ENCODE results near the gene SNX24.
"Not testable (repeated sequence)": the region's sequence is repeated elsewhere in the genome, so short reads cannot be mapped to it uniquely, and the experiment has no call there.

SNX24 gene, protein sequence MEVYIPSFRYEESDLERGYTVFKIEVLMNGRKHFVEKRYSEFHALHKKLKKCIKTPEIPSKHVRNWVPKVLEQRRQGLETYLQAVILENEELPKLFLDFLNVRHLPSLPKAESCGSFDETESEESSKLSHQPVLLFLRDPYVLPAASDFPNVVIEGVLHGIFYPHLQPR

DNA sequence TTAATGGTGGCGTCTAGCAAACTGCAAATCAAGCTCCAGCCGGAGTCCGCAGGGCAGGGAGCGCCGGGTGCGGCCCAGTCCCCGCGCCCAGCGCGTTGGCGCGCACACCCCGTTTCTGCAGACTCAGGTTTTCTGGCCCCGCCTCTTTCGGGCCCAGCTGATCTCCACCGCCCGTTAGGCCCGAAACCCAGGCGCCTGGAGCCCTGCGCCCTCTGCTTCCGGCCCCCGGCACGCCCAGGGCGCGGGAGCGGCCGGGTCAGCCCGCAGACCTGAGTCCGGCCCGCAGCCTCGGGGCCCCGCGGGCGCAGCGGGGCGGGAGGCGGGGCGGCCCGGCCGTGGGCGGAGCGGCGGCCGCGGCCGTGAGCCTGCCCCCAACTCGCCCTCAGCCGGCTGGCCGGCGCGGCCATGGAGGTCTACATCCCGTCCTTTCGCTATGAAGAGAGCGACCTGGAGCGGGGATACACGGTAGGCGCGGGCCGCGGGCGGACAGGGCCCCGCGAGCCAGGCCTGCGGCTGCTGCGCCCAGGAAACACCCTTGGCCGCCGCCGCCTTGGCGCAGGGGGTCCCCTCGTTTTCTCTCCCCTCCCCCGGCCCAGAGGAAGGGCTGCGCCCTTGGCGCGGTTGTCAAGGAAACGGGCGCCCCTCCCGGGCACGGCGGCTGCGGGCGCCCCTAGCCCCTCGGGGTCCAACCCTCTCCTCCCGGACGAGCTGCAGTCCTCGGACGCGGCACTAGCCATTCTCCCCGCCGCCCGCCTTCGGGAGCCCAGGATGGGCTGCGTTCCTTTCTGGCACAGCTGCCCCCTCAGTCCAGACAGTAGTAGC, at the start of gene SNX24:
Gene SNX24 (plus strand): TSS at position 385 of the 822 bp plus-strand sequence. CDS start 21 bp downstream, at position 406.
- DNase-seq = peak; percentile 78

DNA sequence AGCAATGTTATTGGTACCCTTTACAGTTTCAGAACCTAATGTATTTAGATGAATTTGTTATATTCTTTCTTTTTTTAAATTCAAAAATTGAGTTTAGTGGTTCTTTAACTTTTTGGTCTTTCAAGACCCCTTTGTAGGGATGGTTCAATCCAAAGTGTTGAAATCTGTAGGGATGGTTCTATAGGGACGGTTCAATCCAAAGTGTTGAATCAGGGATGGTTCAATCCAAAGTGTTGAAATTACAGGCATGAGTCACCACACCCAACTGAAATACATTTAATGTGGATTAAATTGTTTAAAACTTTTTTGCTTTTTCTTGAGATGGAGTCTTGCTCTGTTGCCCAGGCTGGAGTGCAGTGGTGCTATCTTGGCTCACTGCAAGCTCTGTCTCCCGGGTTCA, 39.9 kb upstream of the SNX24 start:
- DNase-seq = no peak

DNA sequence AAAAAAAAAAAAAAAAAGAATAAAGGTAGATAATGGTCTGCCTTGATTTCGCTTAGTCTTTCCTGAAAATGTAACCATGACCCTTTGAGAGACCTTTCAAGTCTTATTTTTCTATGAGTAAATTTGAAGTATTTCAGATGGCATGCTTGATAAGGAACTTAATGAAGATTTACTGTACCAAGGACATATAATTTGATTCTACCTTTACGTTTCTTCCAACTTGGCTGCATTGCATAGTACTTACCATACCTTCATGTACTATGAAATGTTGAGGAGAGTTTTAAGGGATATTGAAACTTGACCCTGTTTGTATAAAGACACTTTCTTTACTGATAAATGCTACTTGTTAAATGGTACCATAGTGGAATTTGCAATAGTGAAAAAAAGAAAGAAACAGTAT, 35.0 kb upstream of the SNX24 start:
- DNase-seq = no peak

DNA sequence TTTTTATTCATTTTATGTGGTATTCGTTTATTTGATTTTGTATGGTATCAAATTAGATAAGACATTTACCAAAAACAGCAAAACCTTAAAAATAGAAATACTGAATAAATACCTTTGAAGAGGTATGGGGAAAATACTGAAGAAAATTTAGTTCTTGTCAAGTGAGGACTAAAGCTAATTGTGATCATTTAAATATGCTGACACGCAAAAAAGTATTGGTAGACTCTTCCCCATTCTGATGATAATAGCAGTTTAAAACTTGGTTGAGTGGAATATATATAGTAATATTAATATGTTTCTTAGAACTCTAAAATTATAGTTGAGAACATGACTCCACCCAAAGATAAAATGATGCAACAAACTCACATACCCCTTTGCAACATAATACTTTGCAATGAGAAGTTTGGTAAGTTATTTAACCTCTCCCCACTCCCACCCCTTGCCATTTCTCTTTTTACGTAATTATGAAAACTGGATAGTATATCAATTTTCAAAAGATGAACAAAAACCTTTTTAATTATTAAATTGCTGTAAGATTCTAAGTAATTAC, 30.1 kb upstream of the SNX24 start:
- no peak for DNase-seq

DNA sequence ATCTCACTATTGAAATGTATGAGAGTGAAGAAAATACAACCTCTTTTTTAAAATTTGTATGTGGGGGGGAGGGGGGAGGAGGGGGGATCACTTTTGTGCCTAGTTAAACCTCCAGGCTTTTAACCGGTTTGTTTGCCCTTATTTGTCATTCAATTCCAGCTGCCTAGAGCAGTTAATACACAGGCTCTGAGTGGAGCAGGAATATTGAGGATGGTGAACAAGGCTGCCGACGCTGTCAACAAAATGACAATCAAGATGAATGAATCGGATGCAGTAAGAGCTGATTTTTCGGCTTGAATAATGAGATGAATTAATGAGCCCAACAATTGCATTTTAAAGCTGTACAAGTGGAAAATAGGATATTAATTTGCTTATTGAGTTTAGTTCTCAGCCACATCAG, 28.7 kb upstream of the SNX24 start:
- no peak for DNase-seq

DNA sequence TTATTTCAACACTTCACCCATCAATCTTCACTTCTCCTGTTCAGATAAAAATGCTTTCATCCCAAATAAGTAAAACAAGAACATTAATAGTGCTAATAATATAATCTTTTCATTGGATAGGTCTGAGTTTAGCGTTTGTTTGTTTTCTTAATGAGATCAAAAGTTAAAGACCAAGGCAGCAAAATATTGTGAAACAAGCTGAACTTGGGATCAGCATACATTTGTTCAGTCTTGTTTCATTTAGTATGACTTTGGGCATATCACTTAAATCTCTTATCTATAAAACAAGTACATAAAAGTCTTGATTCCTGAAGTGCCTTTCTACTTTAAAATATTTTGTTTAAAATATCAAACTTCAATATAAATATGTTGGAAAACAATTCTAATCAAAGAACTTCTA, 13.4 kb upstream of the SNX24 start:
- no peak for DNase-seq

DNA sequence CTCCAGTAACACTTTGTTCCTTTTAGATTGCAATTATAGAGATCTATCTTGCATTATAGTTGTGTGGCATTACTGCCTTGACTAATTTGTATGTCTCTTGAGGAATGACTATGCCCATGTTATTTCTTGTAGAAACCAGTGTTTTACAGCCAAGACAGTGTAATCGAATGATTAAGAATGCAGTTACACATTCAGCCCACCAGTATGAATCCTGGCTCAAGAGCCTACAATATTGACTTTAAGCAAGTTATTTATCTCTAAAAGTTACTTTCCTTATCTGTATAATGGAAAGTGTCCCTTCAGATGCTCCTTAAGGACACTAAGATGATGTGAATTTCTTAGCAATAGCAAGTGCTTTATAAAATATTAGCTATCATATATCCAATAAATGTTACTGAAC, 9.7 kb upstream of the SNX24 start:
- DNase-seq = no peak

DNA sequence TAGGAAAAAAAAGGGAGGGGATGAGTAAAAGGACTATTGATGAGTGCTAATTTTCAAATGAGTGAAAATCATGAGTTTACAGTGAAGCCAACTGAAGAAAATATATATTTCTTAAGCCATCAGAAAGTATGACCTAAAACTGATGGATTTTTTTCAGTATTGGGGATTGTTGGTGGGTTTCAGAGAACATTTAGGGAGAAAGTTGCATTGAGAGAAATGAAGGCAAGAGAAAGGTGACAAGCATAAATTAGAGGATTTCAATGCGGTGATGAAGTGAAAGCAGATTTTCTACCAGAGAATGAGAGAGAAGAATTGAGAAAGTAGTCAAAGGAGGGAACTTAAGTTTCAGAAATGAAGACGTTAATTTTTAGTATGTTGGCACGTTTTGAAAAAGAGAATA, 8.5 kb upstream of the SNX24 start:
- DNase-seq = no peak

DNA sequence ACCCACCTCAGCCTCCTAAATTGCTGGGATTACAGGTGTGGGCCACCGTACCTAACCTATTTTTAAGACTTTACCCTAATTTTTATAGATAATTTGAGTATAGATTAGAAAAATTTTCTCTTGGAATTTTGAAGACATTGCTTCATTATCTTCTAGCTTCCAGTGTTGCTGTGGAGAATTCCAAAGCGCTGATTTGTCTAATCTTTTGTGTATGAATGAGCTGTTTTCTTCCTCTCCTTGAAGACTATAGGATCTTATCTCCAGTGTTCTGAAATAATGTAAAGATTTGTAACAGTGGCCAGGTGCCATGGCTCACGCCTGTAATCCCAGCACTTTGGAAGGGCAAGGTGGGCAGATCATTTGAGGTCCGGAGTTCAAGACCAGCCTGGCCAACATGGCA, 5.7 kb upstream of the SNX24 start:
- DNase-seq = no peak

DNA sequence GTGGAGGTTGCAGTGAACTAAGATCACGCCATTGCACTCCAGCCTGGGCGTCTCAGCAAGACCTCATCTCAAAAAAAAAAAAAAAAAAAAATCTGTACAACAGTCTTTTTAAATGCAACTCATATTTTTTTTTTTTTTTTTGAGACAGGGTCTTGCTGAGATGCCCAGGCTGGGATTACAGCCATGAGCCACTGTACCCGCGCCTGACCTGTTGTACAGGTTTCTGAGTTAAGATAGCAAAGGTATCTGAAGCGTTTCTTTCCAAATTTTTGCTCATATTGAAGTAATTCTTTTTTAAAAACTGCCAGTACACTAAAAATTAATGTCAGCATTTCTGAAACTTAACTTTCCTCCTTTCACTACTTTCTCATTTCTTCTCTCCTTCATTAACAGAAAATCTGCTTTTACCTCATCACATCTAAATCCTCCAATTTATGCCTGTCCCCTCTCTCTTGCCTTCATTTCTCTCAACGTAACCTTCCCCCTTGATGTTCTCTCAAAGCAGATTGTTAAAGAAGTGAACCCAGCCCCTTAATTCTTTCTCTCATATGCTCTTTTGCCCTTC, 3.3 kb upstream of the SNX24 start:
- DNase-seq = no peak

DNA sequence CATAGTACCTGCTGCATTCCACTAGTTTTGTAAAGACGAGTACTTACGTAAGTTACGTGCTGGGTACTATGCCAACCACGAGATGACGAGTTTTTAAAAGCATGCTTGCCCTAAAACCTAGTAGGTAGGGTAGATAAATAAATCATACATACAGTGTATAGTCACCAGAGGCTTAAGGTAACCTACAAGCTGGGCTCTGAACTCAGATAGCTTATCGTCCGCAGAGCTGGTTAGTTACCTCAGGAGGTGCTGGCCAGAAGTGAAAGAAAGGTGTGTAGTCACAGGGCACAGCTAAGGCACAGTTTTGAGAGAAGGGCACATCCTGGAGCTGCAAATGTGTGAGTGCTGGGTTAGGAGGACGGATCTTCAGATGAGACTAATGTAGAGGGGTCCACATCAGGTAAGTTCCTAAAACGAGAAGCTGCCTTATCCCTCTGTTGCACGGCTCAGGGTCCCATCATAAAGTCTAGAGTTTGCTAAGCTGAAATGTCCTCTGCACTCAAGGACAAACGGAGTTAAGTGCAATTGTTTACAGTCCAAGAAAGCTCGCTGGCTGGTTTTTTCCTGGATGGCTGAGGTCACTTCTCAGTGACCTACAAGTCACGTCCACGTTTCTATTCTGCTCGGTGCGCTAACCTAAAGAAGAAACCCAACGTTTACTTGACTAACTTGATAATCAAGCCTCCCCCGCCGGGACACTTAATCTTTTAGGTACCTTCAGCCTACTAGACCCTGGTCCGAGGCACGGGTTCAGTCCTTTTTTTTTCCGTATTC, 1.1 kb upstream of the SNX24 start:
- peak; percentile 5 for DNase-seq

DNA sequence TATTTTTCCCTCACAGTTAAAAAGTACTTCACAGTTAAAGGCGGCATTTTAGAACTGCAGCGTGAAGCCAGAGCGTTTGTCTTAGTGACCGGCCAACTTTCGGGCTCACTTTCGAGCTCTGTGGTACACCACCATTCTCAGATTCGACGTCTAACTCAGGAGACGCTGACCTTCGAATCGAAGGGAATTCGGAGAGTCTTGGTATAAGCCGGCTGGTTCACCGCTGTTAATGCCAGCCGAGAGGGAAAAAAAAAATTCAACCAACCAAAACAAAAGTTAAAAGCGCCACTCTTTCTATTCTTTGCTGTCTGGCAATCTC, 544 bp upstream of the SNX24 start:
- no peak for DNase-seq

DNA sequence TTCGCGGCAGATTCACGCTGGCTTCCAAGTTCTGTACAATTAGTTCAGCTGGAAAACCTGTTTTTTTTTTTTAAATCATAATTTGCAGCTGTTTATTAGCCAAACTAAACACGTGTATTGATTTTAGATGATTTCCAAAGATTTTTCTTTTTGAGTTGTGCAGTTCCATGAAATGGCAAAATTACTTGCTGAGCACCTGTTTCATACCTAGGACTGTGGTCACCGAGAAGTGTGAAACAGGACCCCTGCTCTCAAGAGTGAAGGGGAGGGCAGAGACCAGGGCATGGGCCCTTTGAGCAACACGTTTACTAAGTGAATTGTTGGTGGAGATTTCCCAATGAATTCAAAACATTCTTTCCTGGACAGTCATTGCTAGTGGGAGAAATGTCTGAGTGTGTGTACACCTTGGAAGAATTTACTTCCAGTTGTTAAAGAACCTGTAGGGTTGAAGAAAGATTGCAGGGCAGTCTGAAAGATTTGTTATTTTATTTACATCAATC, 688 bp downstream of the SNX24 start:
- DNase-seq = no peak

DNA sequence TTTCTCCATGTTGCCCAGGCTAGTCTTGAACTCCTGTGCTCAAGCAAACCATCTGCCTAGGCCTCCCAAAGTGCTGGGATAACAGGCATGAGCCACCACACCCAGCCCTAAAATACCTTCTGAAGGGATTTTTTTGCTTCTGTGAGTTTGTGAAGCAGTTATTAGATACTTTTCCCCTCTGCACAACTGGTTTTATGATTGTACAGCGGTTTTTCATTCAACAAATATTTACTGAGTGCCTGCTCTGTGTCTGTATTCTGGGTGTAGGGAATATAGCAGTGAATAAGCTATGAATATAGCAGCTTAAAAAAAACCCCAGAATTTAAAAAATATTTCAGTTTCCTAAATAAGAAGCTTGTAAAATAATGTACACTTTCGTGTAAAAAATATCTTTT, 2.3 kb downstream of the SNX24 start:
- DNase-seq = no peak

DNA sequence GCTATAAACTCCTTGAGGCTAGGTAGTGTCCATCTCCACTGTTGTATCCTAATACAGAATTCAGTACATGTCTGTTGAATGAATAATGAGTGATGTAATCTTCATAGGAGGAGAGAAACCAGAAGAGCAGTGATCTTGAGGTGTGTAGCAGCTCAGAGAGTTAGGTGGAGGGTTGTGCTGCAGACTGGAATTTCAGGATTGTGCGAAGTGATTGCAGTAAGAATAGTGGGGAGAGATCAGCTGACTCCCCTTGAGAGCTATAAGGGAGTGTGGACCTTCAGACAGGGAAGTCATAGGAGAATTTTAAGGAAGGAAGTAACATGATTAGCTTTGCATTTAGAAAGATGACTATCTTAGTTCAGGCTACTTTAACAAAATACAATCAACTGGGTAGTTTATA, 4.4 kb downstream of the SNX24 start:
- no peak for DNase-seq

DNA sequence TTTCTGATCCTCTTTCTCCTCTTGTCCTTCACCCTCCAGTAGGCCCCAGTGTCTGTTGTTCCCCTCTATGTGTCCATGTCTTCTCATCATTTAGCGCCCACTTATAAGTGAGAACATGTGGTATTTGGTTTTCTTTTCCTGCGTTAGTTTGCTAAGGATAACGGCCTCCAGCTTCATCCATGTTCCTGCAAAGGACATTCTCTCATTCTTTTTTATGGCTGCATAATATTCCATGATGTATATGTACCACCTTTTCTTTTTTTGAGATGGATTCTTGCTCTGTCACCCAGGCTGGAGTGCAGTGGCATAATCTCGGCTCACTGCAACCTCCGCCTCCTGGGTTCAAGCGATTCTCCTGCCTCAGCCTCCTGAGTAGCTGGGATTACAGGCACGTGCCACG, 12.1 kb downstream of the SNX24 start:
- DNase-seq = not testable (repeated sequence)

DNA sequence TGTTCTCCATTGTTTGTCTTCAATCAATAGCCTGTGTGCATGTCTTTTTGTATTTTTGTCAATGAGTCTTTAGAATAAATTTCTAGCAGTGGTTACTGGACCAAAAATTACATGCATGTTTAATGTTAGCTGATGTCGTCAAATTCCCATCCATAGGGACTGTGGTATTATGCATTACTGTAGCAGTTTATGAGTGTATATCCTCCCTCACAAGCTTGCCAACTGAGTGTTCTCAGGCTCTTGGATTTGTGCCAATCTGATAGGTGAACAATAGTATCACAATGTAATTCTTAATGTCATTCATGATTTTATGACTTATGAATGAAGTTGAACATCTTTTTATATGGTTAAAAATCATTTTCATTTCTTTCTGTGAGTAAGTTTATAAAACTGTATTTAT, 13.0 kb downstream of the SNX24 start:
- DNase-seq = no peak

DNA sequence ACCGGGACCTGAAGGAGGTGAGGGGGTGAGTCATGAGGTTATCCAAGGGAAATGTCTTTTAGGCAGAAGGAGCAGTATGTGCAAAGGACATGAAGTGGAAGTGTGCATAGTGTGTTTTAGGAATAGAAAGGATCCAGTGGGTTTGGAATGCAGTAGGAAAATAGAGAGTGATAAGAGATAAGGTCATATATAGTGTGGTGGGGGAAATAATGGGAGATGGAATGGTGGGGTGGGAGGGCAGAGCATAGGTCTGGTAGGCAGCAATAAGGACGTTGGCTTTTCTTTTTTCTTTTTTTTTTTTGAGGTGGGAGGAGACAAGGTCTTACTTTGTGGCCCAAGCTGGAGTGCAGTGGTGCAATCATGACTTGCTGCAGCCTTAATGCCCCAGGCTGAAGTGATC, 17.8 kb downstream of the SNX24 start:
- no peak for DNase-seq

DNA sequence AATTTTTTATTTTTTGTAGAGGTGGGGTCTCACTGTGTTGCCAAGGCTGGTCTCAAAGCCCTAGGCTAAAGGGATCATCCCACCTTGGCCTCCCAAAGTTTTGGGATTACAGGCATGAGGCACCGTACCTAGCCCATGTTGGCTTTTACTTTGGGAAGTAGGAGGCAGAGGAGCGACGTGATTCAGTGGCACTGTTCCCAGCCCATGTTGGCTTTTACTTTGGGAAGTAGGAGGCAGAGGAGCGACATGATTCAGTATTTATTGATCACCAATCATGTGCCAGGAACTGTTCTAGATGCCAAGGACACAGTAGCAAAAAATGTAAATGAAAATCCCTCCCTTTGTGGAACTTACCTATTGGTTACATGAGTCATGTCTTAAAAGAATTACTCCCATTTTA, 18.3 kb downstream of the SNX24 start:
- DNase-seq = no peak

DNA sequence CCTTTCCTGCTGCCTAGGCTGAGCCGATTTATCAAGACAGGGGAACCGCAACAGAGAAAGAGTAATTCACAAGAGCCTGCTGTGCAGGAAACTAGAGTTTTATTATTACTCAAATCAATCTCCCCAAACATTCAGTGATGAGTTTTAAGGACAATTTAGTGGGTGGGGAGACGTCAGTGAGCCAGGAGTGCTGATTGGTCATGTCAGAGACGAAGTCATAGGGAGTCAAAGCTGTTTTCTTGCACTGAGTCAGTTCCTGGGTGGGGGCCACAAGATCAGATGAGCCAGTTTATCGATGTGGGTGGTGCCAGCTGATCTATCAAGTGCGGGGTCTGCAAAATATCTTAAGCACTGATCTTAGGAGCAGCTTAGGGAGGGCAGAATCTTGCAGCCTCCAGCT, 19.0 kb downstream of the SNX24 start:
- no peak for DNase-seq

DNA sequence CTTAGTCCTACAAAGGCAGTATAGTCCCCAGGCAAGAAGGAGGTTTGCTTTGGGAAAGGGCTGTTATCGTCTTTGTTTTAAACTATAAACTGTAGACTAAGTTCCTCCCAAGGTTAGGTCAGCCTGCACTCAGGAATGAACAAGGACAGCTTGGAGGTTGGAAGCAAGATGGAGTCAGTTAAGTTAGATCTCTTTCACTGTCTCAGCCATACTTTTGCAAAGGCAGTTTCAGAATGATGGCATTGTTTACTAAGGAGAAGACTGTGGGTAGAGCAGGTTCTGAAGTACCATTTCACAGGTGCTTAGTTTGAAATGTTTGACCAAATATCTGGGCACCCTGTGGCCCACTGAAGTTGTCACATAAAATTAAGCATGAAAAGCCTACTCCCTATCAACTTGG, 19.4 kb downstream of the SNX24 start:
- DNase-seq = no peak

DNA sequence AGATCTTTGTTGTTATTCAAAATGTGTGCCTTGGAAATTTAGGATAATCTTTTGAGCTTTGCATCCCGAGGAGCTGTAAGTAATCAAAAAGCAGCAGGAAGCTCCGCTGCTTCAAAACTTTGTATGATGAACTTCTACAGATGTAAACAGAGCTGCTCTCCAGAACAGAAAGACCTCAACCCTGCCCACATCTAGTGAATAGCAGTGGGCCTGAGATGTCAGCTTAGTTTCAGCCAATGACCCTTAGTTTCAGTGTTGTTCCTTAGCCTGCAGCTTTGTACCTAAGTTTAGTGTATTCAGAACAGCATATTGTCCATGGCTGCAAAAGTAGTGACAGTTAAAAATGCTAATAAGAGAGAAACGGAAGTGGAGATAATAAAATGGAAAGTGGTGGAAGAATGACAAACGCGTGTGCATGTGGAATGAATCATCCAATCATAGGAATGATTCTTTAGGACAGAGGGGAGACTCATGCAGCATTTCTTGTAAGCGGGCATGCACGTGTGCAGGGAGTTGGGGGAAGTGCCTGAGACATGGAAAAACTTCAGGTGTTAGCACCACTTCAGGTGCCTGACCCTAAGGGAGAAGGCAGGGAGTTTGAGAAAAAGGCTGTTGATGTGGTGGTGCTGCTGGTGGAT, 24.9 kb downstream of the SNX24 start:
- DNase-seq = no peak

DNA sequence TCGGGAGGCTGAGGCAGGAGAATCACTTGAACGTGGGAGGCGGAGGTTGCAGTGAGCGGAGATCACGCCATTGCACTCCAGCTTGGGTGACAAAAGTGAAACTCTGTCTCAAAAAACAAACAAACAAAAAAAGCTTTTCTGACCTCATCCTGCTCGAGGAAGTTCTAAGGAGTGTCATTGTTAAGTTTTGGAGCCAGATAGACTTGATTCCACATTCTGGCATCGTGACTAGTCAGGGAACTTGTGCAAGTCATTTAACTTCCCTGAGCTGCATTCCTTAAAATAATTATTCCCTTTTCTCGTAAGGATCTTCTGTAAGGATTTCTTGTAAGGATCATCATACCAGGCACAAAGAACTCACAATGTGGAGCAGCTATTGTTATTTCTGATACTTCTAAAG, 26.2 kb downstream of the SNX24 start:
- DNase-seq = no peak
